Right lobe of liver (tissue), 4 donors: ENCODE measurements around the gene ZC3H12A.

Experiments
- CTCF ChIP-seq, 4 donors: fragments of 200-600 bp in 3 of 4; fragments of 450-650 bp in 1 of 4; IDR thresholded peaks; one replicate each; pipeline versions ENCODE4 v1.5.1 to v1.8.0; 2016 to 2022; ENCODE audit warnings: antibody characterized with exemption in 4 of 4, mild to moderate bottlenecking in 2 of 4
- POLR2A ChIP-seq: fragments of 450-650 bp; IDR thresholded peaks from one replicate; pipeline ENCODE4 v1.6.1; 2017; ENCODE audit warnings: antibody characterized with exemption, mild to moderate bottlenecking
- donor health status: DM: no; HTN: no; CAD: no.
- donor health status: DM: no; HTN: no; CAD: no.
- donor health status: DM: no; HTN: yes; CAD: no.

GRCh38 chr1:37474697-37475379 lies 458 bp downstream of the ZC3H12A start:
- TF ChIP-seq CTCF (IDR thresholded peaks at IDR 0.05) (no peak), POLR2A (no peak)
